GM12865 (cell line): ENCODE measurements around the gene PCNT.
"Not testable (repeated sequence)": the region's sequence is repeated elsewhere in the genome, so short reads cannot be mapped to it uniquely, and the experiment has no call there.

Experiments
- DNase-seq: peaks from one replicate; pipeline ENCODE4 v3.0.0; 2010; ENCODE audit warnings: low read depth
- H3K4me3 ChIP-seq: 2 replicates; pipeline ENCODE4 v1.5.1; 2011; ENCODE audit warnings: mild to moderate bottlenecking, low read depth, low read length, control low read depth
- CTCF ChIP-seq: IDR thresholded peaks from 2 replicates; pipeline ENCODE4 v1.5.1; 2011; ENCODE audit warnings: low read length, control low read depth, low read depth, inconsistent platforms; ENCODE audit not compliant: insufficient read depth; ENCODE audit errors: missing control alignments

Gene PCNT

GRCh38 chr21:46401186-46401910, 77.4 kb downstream of the PCNT start:
- no peak overlapping the region for H3K4me3 ChIP-seq
- no peak for TF ChIP-seq CTCF
- no peak for DNase-seq

GRCh38 chr21:46402421-46402820, 78.5 kb downstream of the PCNT start:
- DNase-seq: no peak
- TF ChIP-seq CTCF: no peak
- no peak overlapping the region for H3K4me3 ChIP-seq

- not testable (repeated sequence) for DNase-seq, H3K4me3 ChIP-seq
These were observed 79.4 kb downstream of the PCNT start for GRCh38 chr21:46403234-46403811.

- no peak for DNase-seq
- no peak for TF ChIP-seq CTCF
These were observed 80.3 kb downstream of the PCNT start for GRCh38 chr21:46404306-46404705.

GRCh38 chr21:46406001-46406400, 82.0 kb downstream of the PCNT start:
- DNase-seq: no peak
- no peak for TF ChIP-seq CTCF
- no peak overlapping the region for H3K4me3 ChIP-seq

More at GRCh38 chr21:46404306-46404705, 80.3 kb downstream of the PCNT start:
- no peak overlapping the region for H3K4me3 ChIP-seq

GRCh38 chr21:46409641-46410406, 85.9 kb downstream of the PCNT start:
- TF ChIP-seq CTCF: no peak
- no peak for DNase-seq
- H3K4me3 ChIP-seq: no peak overlapping the region

- DNase-seq: no peak
- no peak for TF ChIP-seq CTCF
- no peak overlapping the region for H3K4me3 ChIP-seq
These were observed 86.6 kb downstream of the PCNT start for GRCh38 chr21:46410516-46410915.
